Measurements from ENCODE around the gene EXD2. TPM values are rescaled to one million over a fixed set of nuclear protein-coding genes. Genes with fewer than 3 reads are reported as not detected.
A peak's percentile ranks its signal among the peaks of the same experiment; 100 is the strongest.
"Not testable (repeated sequence)": the region's sequence is repeated elsewhere in the genome, so short reads cannot be mapped to it uniquely, and the experiment has no call there.

Gene EXD2
- 7.5 TPM for polyA plus RNA-seq

- Mint-ChIP-seq H3K27me3 (peaks cover 2% of the 10 kb centered on the region), H3K4me3 (peak within 1 kb of the TSS; percentile 80 to 97 (median 94)), H3K4me1 (peaks cover 7 to 18% (median 11%) of the 10 kb centered on the region in 3 donors), H3K9me3 (no peaks in the 10 kb centered on the region), H3K27ac (peak within 1 kb of the TSS; percentile 71 to 91 (median 87)), H3K36me3 (peaks cover 5% of the 10 kb centered on the region)
These were observed at the start of gene EXD2 for GRCh38 chr14:69191340-69192111. TSS of gene EXD2 (plus strand) at chr14:69191498. CDS start at chr14:69209471, 17,973 bp downstream.

- Mint-ChIP-seq H3K4me1 (peaks cover 8 to 33% (median 27%) of the 10 kb centered on the region in 3 donors), H3K27me3 (no peaks in the 10 kb centered on the region), H3K27ac (peak overlapping the region in 1 of 3 donors; percentile 39), H3K36me3 (peaks cover 10% of the 10 kb centered on the region), H3K9me3 (no peaks in the 10 kb centered on the region), H3K4me3 (no peak overlapping the region)
These were observed 49.7 kb upstream of the EXD2 start for GRCh38 chr14:69141550-69141949.

- Mint-ChIP-seq H3K4me3 (no peak overlapping the region), H3K27ac (peak overlapping the region in 1 of 3 donors; percentile 39), H3K4me1 (peaks cover 8 to 38% (median 28%) of the 10 kb centered on the region in 3 donors), H3K27me3 (no peaks in the 10 kb centered on the region), H3K36me3 (peaks cover 10% of the 10 kb centered on the region), H3K9me3 (no peaks in the 10 kb centered on the region)
These were observed 49.2 kb upstream of the EXD2 start for GRCh38 chr14:69142101-69142500.

- Mint-ChIP-seq H3K27ac (peak overlapping the region in 1 of 3 donors; percentile 38), H3K4me3 (peak overlapping the region; percentile 56 to 96 (median 78)), H3K4me1 (peaks cover 27 to 49% (median 35%) of the 10 kb centered on the region in 3 donors), H3K36me3 (peaks cover 1% of the 10 kb centered on the region), H3K27me3 (no peaks in the 10 kb centered on the region), H3K9me3 (no peaks in the 10 kb centered on the region)
These were observed 41.6 kb upstream of the EXD2 start for GRCh38 chr14:69149461-69150244.

GRCh38 chr14:69151458-69152180 is 39.7 kb upstream of the EXD2 start:
- peak overlapping the region; percentile 90 to 97 (median 96) for H3K4me3 Mint-ChIP-seq
- H3K27me3 Mint-ChIP-seq = no peaks in the 10 kb centered on the region
- H3K4me1 Mint-ChIP-seq = peaks cover 23 to 44% (median 28%) of the 10 kb centered on the region in 3 donors
- peak overlapping the region; percentile 92 to 97 (median 93) for H3K27ac Mint-ChIP-seq
- peaks cover 1% of the 10 kb centered on the region for H3K36me3 Mint-ChIP-seq
- no peaks in the 10 kb centered on the region for H3K9me3 Mint-ChIP-seq

GRCh38 chr14:69152181-69152901 is 39.0 kb upstream of the EXD2 start:
- H3K27ac Mint-ChIP-seq = peak overlapping the region; percentile 92 to 97 (median 93)
- H3K4me3 Mint-ChIP-seq = peak overlapping the region; percentile 90 to 97 (median 96)
- no peaks in the 10 kb centered on the region for H3K9me3 Mint-ChIP-seq
- peaks cover 22 to 37% (median 25%) of the 10 kb centered on the region in 3 donors for H3K4me1 Mint-ChIP-seq
- no peaks in the 10 kb centered on the region for H3K27me3 Mint-ChIP-seq
- peaks cover 1% of the 10 kb centered on the region for H3K36me3 Mint-ChIP-seq

- Mint-ChIP-seq H3K27me3 (no peaks in the 10 kb centered on the region), H3K27ac (peak within 1 kb of the TSS; percentile 92 to 97 (median 93)), H3K9me3 (no peaks in the 10 kb centered on the region), H3K4me1 (peaks cover 18 to 32% (median 21%) of the 10 kb centered on the region in 3 donors), H3K36me3 (peaks cover 1% of the 10 kb centered on the region), H3K4me3 (peak within 1 kb of the TSS; percentile 90 to 97 (median 96))
These were observed 38.5 kb upstream of the EXD2 start, which contains the start of gene DCAF5 for GRCh38 chr14:69152902-69153151. TSS of gene DCAF5 (minus strand) at chr14:69153119. CDS start at chr14:69152978, 141 bp downstream.

- peak overlapping the region; percentile 90 to 97 (median 96) for H3K4me3 Mint-ChIP-seq
- peak overlapping the region in 2 of 3 donors; percentile 89 to 97 for H3K27ac Mint-ChIP-seq
- no peaks in the 10 kb centered on the region for H3K27me3 Mint-ChIP-seq
- no peaks in the 10 kb centered on the region for H3K9me3 Mint-ChIP-seq
- H3K4me1 Mint-ChIP-seq = peaks cover 18 to 29% (median 21%) of the 10 kb centered on the region in 3 donors
- H3K36me3 Mint-ChIP-seq = no peaks in the 10 kb centered on the region
These were observed 38.0 kb upstream of the EXD2 start for GRCh38 chr14:69153152-69153872.

GRCh38 chr14:69153873-69154270 is 37.4 kb upstream of the EXD2 start:
- Mint-ChIP-seq H3K36me3 (no peaks in the 10 kb centered on the region), H3K4me1 (peaks cover 18 to 25% (median 21%) of the 10 kb centered on the region in 3 donors), H3K27me3 (no peaks in the 10 kb centered on the region), H3K4me3 (peak overlapping the region; percentile 90 to 96 (median 90)), H3K9me3 (no peaks in the 10 kb centered on the region), H3K27ac (peak overlapping the region; percentile 0 to 89 (median 81))

- no peaks in the 10 kb centered on the region for H3K36me3 Mint-ChIP-seq
- no peaks in the 10 kb centered on the region for H3K9me3 Mint-ChIP-seq
These were observed 36.5 kb upstream of the EXD2 start for GRCh38 chr14:69154779-69155178.

GRCh38 chr14:69156224-69156623 is 35.1 kb upstream of the EXD2 start:
- Mint-ChIP-seq H3K4me1 (peaks cover 5 to 11% (median 6%) of the 10 kb centered on the region in 3 donors), H3K4me3 (no peak overlapping the region), H3K9me3 (peaks cover 0 to 1% (median 0%) of the 10 kb centered on the region in 3 donors), H3K27me3 (peaks cover 7% of the 10 kb centered on the region), H3K36me3 (peaks cover 7% of the 10 kb centered on the region), H3K27ac (no peak overlapping the region)

More at GRCh38 chr14:69154779-69155178, 36.5 kb upstream of the EXD2 start:
- peaks cover 15 to 16% (median 16%) of the 10 kb centered on the region in 3 donors for H3K4me1 Mint-ChIP-seq
- H3K27me3 Mint-ChIP-seq = no peaks in the 10 kb centered on the region
- H3K4me3 Mint-ChIP-seq = peak overlapping the region in 2 of 4 donors; percentile 4 to 82
- H3K27ac Mint-ChIP-seq = peak overlapping the region in 1 of 3 donors; percentile 59

- H3K27me3 Mint-ChIP-seq = peaks cover 16% of the 10 kb centered on the region
These were observed 29.7 kb upstream of the EXD2 start for GRCh38 chr14:69161590-69161989.

GRCh38 chr14:69165787-69166186 is 25.5 kb upstream of the EXD2 start:
- H3K27me3 Mint-ChIP-seq, H3K4me1 Mint-ChIP-seq, H3K36me3 Mint-ChIP-seq, H3K4me3 Mint-ChIP-seq, H3K27ac Mint-ChIP-seq: not testable (repeated sequence)
- peaks cover 5 to 24% (median 22%) of the 10 kb centered on the region in 3 donors for H3K9me3 Mint-ChIP-seq

More at GRCh38 chr14:69161590-69161989, 29.7 kb upstream of the EXD2 start:
- Mint-ChIP-seq H3K4me3 (no peak overlapping the region), H3K4me1 (no peaks in the 10 kb centered on the region), H3K9me3 (peaks cover 5 to 24% (median 22%) of the 10 kb centered on the region in 3 donors), H3K27ac (no peak overlapping the region), H3K36me3 (peaks cover 11% of the 10 kb centered on the region)
